WTC11 (cell line): ENCODE data around the gene DLG5.

ENCODE experiments used
- CREM ChIP-seq: sonication (generic); formaldehyde crosslinking; IDR thresholded peaks from 2 replicates; pipeline ENCODE4 v1.8.1; 2022; ENCODE audit warnings: mild to moderate bottlenecking, missing genetic modification reagents, moderate library complexity
- FOXK1 ChIP-seq: sonication (generic); formaldehyde crosslinking; IDR thresholded peaks from 2 replicates; pipeline ENCODE4 v1.8.0; 2022; ENCODE audit warnings: mild to moderate bottlenecking, moderate library complexity, missing genetic modification reagents
- SP1 ChIP-seq: sonication (generic); formaldehyde crosslinking; conservative IDR thresholded peaks from 2 replicates; pipeline ENCODE4 v1.8.1; 2022; ENCODE audit warnings: missing genetic modification reagents
- TF ChIP-seq, protein P1 (sequence below): fragments of 200-600 bp; IDR thresholded peaks from 2 replicates; pipeline ENCODE4 v1.8.0; 2022; ENCODE audit warnings: antibody characterized with exemption

DNA sequence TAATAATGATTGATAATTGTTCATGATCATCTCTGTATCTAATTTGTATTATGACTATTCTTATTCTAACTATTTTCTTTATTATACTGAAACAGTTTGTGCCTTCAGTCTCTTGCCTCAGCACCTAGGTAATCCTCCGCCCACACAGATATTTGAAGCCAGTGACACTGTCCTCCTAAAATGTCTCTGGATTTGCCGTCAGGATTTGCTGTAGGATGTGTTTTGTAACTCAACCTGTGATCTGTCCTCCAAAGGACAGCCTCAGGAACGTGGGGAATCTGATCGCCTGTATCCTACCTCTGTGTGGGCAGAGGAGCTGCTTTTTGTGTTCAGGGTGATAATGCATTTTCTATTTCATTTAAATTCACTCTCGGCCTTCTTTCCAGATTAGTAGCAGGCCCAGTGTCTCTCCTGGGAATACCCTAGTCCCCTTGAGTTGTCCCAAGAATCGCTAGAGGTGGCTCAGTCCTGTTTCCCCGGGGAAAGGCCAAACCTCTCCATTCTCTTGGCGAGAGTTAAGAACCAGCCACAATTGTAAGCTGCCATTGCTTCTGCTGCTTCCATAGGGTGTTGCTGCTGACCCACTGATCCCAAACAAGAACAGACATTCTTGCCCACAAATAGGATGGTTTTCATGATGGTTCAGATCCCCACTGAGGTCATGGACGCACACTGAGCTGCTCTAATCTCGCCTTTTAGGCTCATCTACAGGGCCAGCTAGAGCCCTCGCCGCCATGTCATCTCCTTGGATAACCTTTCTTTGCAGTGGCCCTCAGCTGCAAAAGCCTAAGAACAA is 152.7 kb downstream of the DLG5 start:
- no peak for TF ChIP-seq SP1 (CRISPR knock-in tag)
- TF ChIP-seq, protein P1, sequence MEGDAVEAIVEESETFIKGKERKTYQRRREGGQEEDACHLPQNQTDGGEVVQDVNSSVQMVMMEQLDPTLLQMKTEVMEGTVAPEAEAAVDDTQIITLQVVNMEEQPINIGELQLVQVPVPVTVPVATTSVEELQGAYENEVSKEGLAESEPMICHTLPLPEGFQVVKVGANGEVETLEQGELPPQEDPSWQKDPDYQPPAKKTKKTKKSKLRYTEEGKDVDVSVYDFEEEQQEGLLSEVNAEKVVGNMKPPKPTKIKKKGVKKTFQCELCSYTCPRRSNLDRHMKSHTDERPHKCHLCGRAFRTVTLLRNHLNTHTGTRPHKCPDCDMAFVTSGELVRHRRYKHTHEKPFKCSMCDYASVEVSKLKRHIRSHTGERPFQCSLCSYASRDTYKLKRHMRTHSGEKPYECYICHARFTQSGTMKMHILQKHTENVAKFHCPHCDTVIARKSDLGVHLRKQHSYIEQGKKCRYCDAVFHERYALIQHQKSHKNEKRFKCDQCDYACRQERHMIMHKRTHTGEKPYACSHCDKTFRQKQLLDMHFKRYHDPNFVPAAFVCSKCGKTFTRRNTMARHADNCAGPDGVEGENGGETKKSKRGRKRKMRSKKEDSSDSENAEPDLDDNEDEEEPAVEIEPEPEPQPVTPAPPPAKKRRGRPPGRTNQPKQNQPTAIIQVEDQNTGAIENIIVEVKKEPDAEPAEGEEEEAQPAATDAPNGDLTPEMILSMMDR: no peak
- no peak for TF ChIP-seq CREM
- TF ChIP-seq FOXK1 (CRISPR knock-in tag): no peak
